NCI-H1436 (cell line): ENCODE data around the gene PCK2.
A peak's percentile ranks its signal among the peaks of the same experiment; 100 is the strongest.

ENCODE experiments used
- DNase-seq: peaks from one replicate; lab custom pipeline; 2025; lab: John Stamatoyannopoulos, UW

PCK2 gene

DNA sequence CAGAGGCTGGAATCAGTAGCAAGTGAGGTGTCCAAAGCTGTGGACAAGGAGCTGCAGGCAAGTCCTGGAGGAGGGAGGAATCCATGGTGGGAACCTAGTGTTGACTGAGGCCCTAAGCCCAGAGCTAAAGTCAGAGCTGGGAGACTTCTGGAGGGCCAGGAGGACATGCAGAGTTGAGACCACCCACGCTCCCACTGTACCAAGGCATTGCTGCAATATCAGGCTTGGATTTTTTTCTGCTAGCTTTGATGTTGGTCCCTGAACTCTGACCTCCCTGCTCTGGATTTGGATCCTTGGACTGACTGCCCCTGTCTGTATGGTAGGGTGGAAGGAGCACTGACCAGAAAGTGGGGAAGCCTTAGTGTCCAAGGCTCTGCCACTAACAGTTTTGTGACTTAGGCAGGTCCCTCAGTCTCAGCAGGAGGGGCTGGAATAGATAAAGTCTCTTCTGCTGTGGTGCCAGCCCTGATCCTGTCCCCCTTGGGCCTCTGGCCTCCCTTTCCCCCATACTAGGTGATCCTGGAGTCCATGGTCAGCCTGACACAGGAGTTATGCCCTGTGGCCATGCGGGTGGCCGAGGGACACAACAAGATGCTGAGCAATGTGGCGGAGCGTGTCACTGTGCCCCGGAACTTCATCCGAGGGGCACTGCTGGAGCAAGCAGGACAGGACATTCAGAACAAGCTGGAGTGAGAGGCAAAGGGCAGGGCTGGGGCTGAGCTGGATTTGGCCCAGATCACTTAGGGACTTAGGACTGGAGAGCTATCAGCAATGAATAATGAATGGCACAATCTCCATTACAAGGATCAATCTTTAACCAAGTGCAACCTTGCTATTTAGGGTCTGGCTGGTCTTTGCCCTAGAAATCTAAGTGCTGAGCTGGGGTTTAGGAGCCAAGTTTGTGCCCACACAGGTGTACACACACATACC is 32.9 kb upstream of the PCK2 start:
- DNase-seq: no peak

DNA sequence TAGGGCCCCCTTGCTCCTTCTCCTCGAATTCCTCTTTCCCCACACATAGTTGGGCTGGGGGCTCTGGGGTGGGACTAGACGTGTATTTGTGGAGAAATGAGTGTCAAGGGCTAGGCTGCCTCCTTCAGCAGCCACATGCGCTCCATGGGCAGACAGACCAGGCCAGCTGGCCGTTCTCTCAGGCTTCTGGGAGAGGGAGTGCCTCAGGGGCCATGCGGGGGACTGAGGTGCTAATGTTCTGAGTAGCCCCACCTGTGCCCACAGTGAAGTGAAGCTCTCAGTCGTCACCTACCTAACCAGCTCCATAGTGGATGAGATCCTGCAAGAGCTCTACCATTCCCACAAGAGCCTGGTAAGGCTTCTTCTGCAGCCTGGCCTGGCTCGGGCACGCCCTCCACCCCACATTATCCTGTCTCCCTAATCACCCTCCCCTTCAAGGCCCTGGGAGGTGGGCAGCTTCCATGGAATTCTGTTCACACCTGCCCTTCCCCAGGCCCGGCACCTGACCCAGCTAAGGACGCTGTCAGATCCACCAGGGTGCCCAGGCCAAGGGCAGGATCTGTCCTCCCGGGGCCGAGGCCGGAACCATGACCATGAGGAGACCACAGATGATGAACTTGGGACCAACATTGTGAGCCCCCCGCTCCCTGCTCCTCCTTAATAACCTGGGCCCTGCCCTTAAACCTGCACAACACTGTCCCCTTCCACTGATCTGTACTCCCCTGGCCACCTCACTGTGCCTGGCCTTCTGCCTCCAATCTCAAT is 31.7 kb upstream of the PCK2 start:
- DNase-seq: no peak

DNA sequence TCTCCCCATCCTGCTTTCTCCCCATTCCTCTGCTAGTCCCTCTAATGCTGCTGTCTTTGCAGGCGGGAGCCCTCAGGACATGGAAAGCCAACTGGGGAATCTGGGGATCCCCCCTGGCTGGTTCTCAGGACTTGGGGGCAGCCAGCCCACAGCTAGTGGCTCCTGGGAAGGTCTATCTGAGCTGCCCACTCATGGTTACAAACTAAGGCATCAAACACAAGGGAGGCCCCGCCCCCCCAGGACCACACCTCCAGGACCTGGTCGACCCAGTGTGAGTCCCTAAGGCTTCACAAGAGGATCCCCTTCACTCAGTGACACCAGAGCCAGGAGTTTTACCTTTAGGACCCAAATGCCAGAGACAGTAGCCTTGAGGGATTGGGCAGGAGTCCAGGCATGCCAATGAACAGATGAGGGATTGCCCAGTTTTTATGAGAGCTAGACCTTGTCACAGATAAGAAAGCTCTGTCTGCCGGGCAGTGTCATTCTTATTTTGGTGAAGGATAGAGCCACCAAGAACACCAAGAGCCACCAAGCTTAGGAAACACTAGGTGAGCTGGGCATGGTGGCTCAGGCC is 30.8 kb upstream of the PCK2 start:
- DNase-seq: no peak

GRCh38 chr14:24064091-24064795 is 29.9 kb upstream of the PCK2 start:
- DNase-seq: no peak

- DNase-seq: no peak
These were observed 29.3 kb upstream of the PCK2 start for GRCh38 chr14:24064856-24065255.

DNA sequence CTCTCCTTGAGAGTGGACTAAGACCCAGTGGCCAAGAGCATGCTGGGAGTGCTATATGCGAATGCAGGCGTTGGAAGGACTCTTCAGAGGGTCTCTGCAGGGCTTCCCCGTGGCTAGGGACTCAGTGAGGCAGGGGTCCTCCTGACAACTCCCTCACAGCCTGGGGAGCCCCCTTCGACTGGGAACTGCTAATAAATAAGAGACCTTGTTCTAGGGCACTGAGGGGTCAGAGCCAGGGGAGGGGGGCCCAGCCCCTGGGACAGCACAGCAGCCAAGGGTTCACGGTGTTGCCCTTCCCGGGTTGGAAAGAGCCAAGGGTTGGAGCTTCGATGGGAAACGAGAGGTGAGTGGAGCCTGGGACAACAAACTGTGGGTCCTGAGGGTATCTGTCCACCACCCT is 28.7 kb upstream of the PCK2 start:
- DNase-seq: no peak

DNA sequence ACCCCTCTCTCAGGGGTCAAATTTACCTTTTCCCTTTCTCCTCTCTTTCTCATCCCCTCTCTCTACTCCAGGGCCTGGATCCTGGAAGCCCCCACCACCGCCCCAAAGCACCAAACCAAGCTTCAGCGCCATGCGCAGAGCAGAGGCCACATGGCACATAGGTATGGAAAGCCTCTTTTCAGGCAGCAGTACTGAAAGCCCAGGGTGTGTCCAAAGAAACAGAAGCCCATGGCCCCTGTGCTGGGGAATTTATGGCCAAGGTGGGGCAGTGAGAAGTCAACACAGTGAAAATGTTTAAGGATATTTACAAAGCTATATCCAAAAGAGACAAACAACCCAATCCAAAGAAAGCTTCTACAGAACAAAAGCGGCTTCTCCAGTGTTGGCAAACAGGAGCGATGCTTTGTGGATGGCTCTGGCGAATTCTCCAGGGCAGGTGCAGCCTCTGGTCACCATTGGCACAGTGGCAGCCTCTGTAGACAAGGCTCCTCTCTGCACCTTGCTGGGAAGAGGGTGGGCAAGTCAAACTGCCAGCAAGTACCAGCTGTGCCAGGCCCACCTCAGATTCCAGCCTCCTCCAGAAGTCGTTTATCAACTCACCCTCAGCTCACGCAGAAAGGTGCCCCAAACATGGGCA is 27.5 kb upstream of the PCK2 start:
- DNase-seq: no peak

DNA sequence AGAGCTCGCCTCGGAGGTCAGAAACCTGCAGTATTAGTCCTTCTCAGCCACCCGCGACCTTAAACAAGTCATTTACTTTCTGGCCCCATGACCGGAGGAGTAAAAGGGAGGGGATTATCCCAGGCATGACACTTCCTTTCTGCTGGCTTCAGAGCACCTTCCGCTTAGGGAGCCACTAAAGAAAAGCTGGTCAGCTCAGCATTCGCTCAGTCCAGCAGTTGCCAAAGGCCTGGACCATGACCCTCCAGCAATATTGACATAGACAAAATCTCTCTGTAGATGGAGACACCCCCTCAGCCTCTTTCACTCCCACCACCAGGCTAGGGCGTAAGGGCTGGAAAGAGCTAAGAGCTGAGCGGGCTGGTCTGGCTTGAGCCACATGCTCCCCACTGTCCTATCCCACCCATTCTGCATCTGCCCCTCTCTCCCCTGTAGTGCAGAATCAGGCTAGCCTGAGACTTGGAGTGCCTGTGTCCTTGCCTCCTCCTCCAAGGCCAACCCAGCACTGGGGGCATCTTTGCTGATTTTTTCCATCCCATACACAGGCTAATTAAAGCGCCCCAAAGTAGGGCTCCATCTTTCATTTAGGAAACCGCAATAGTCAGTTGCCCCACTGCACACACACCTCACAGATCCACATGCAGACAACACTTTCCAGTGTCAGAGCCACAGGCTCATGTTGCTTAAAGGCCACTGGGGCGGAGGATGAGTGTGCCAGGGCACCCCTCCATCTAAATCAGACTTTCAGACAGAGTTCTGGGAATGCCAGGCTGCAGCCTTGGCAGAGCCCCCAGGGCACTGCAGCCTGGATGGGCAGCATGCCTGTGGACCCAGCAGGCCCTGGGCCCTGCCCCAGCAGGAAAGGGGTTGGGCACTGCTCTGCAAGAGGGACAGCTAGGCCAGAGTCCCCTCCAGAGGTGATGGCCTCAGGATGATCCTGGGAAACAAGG is 26.7 kb upstream of the PCK2 start:
- no peak for DNase-seq

DNA sequence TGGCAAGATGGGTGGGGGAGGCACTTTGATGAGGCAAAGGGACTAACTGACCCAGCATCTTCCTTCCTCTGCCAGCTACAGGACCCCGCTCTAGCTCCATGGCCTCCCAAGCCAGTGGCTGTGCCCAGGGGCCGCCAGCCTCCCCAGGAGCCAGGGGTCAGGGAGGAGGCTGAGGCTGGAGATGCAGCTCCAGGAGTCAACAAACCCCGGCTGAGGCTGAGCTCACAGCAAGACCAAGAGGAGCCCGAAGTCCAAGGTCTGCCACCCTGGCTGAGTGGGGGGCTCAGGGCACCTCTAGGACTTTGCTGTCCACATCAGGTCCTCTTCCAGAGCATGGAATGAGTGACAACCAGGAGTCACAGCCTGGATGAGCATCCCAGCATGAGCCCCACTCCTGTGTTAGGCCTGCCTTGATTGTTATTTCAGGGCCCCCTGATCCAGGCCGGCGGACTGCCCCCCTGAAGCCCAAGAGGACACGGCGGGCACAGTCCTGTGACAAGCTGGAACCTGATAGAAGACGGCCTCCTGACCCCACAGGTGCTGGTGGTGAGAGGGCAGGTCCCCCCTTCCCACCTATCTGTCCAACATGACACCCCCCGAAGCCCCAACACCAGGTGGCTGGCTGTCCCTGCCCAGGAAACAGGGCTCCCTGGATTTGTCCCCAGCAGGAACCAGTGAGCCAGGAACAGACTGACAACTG is 25.2 kb upstream of the PCK2 start:
- DNase-seq: no peak

DNA sequence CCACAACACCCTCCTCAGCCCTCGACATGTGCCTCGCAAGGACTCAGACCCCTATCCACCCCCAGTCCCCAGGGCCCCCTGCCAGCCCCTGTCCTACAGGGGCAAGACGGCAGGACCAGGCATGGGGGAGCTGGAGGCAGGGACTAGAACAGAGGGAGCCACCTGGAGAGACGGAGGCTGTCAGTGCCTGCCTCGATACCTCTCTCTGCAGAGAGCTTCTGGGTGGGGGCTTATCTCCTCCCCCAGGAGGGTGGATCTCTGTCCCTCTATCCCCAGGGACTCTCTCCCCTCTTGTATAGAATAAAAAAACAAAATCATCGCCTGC is 24.7 kb upstream of the PCK2 start:
- no peak for DNase-seq

GRCh38 chr14:24070285-24071143 is 23.6 kb upstream of the PCK2 start:
- DNase-seq: peak; percentile 40

- no peak for DNase-seq
These were observed 22.9 kb upstream of the PCK2 start, which contains the start of gene CPNE6 for GRCh38 chr14:24071144-24071697. TSS of gene CPNE6 (plus strand) at chr14:24071562. CDS start at chr14:24072937, 1,375 bp downstream.

- no peak for DNase-seq
These were observed 22.2 kb upstream of the PCK2 start for GRCh38 chr14:24071836-24072430.

- DNase-seq: no peak
These were observed 21.7 kb upstream of the PCK2 start for GRCh38 chr14:24072436-24072835.

GRCh38 chr14:24072881-24073877 is 20.9 kb upstream of the PCK2 start:
- no peak for DNase-seq

GRCh38 chr14:24074625-24075484 is 19.3 kb upstream of the PCK2 start:
- DNase-seq: no peak
